ENCODE data around the gene POLR3H.
A peak's percentile ranks its signal among the peaks of the same experiment; 100 is the strongest.

POLR3H gene

DNA sequence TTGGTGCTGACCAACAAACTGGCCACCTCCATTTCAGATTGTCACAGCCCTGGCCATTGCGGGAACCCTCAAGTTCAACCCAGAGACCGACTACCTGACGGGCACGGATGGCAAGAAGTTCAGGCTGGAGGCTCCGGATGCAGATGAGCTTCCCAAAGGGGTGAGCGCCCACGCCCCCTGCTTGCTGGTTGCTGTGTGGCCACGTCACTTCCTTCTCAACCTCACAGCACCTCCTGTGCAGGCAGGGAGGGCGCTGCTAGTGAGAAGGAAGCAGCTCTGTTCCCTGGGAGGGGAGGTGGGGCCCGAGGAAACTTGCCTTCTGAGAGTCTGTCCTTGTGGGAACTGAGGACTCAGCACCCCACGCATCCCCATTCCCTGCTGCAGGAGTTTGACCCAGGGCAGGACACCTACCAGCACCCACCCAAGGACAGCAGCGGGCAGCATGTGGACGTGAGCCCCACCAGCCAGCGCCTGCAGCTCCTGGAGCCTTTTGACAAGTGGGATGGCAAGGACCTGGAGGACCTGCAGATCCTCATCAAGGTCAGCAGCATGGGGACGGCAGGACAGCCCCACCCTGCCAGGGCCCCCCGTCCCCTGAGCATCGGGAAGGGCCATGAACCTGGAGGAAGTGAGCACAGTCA, 19.3 kb downstream of the POLR3H start:
- Mint-ChIP-seq H3K36me3 (peaks cover 25% of the 10 kb centered on the region), H3K27ac (peak overlapping the region; percentile 77), H3K9me3 (no peaks in the 10 kb centered on the region), H3K27me3 (no peaks in the 10 kb centered on the region), H3K4me1 (peaks cover 19% of the 10 kb centered on the region), H3K4me3 (no peak overlapping the region)
- CTCF ChIA-PET, result interaction anchor here (0.6 to 7.2 kb wide), 7 partner anchors 8 to 125 kb away, joined by 3 to 101 read pairs (median 3); partner anchors contain the start of genes ACO2 and PHF5A
- peak; percentile 85 for DNase-seq

DNA sequence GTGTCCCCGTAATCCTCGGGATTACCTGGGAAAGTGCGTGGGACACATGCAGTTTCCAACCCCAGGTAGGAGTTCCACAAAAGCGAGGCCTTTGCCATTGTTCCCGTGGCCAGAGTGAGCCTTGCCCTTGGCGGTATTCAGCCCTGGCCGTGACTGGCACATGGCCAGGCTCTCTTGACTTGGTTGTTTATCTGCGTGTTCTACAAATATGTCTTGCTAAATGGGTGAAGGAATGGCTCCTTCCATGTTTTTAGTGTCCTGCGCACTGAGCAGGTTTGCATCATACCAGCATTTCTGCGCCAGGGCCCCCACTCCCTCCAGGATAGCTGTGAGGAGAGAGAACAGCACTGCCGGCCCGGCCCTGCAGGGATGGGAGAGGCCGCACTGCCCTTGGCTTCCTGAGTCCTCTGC, 20.0 kb downstream of the POLR3H start:
- no peaks in the 10 kb centered on the region for H3K9me3 Mint-ChIP-seq
- no peak overlapping the region for H3K4me3 Mint-ChIP-seq
- no peaks in the 10 kb centered on the region for H3K27me3 Mint-ChIP-seq
- peaks cover 23% of the 10 kb centered on the region for H3K36me3 Mint-ChIP-seq
- H3K4me1 Mint-ChIP-seq, result peaks cover 19% of the 10 kb centered on the region
- no peak for DNase-seq
- peak overlapping the region; percentile 77 for H3K27ac Mint-ChIP-seq
- CTCF ChIA-PET, result interaction anchor here (0.6 to 7.2 kb wide), 7 partner anchors 9 to 124 kb away, joined by 3 to 101 read pairs (median 3); partner anchors contain the start of genes ACO2 and PHF5A

DNA sequence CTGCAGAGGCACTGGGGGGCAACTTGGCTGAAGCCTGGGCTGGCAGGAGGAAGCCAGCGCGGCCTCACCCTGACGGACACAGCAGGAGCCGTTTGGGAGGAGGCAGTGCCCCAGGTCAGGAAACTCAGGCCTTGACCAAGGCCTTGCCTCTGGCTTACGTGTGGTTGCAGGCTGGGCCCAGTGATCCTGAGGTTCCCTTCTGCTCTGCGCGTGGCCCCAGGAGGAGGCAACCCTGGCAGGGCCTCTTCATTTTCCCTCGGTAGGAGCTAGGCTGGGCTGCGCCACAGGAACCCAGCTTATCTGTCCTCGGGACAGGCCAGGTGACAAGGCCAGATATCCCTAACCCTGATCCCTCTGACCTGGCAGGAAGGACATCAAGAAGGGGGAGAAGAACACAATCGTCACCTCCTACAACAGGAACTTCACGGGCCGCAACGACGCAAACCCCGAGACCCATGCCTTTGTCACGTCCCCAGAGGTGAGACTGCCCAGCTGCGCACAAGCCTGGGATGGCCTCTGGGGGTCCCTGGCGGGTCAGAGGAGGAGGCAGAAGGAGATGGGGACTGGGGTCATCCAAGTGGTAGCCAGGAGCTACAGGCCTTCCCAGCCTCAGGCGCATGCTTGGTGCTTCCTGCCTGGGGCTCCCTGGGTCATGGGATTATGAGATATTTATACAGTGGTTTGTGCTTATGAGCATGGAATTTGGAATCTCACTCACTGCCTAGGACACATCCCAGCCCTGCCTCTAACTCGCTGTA, 20.6 kb downstream of the POLR3H start:
- CTCF ChIA-PET, result interaction anchor here (1.2 to 7.2 kb wide), 4 partner anchors 9 to 124 kb away, joined by 3 to 101 read pairs (median 4); partner anchors contain the start of genes ACO2 and PHF5A
- no peak overlapping the region for H3K4me3 Mint-ChIP-seq
- no peaks in the 10 kb centered on the region for H3K9me3 Mint-ChIP-seq
- H3K4me1 Mint-ChIP-seq, result peaks cover 19% of the 10 kb centered on the region
- H3K27me3 Mint-ChIP-seq, result no peaks in the 10 kb centered on the region
- peak overlapping the region; percentile 77 for H3K27ac Mint-ChIP-seq
- H3K36me3 Mint-ChIP-seq, result peaks cover 18% of the 10 kb centered on the region
- no peak for DNase-seq

DNA sequence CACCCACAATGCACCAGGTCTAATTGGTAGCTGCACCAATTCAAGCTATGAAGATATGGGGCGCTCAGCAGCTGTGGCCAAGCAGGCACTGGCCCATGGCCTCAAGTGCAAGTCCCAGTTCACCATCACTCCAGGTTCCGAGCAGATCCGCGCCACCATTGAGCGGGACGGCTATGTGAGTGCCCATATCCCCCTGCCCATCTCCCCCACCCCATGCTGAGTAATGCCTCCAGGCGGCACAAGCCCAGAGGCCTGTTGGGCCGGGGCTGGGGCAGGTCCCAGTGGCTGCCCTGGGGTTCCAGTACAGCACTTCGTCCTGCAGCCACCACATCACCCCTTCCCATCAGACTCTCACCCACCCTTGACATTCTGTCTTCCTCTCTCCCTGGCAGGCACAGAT, 21.5 kb downstream of the POLR3H start:
- Mint-ChIP-seq H3K9me3 (no peaks in the 10 kb centered on the region), H3K36me3 (peaks cover 16% of the 10 kb centered on the region), H3K4me1 (peaks cover 19% of the 10 kb centered on the region), H3K27me3 (no peaks in the 10 kb centered on the region), H3K27ac (peak overlapping the region; percentile 42), H3K4me3 (no peak overlapping the region)
- CTCF ChIA-PET, result interaction anchor here (7.2 kb wide), 1 partner anchor 119 kb away, joined by 101 read pairs; no protein-coding TSS in a partner anchor
- DNase-seq, result no peak

DNA sequence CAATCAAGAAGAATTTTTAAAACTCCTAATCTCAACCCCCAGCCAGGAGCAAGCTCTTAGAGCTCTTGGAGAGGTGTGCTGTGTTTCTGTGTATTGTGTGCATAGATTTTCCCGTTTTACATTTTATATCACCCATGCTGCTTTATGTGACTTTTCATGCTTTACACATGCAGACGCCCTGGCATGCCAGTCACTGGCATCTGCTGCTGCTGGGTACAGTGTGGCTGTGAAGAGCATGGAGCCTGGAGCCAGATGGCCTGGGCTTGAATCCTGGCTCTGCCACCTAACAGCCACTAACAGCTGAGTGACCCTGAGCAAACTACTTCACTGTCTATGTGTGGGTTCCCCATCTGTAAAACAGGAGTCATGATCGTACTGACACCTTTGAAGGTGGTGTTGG, 23.1 kb downstream of the POLR3H start:
- DNase-seq, result no peak
- Mint-ChIP-seq H3K27me3 (no peaks in the 10 kb centered on the region), H3K27ac (no peak overlapping the region), H3K4me3 (no peak overlapping the region), H3K9me3 (no peaks in the 10 kb centered on the region), H3K36me3 (peaks cover 9% of the 10 kb centered on the region), H3K4me1 (peaks cover 18% of the 10 kb centered on the region)
- CTCF ChIA-PET, result no interaction called here

DNA sequence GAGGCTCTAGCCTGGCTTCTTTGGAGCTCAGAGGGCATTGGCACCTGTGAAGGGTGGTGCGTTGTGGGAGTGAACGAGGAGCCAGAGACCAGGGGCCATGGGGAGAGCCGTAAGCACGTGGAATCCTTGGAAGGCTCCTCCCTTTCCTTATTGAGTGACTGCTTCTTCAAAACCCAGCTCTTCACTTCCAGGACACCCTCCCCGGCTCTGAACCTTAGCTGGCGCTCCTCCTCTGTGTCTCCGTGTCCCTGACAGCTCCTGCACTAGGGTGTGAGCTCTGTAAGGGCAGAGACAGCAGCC, 26.3 kb downstream of the POLR3H start:
- H3K27ac Mint-ChIP-seq, result no peak overlapping the region
- no peaks in the 10 kb centered on the region for H3K4me1 Mint-ChIP-seq
- CTCF ChIA-PET, result interaction anchor here (0.6 to 6.6 kb wide), 12 partner anchors 9 to 285 kb away, joined by 3 to 87 read pairs (median 4); no protein-coding TSS in a partner anchor

DNA sequence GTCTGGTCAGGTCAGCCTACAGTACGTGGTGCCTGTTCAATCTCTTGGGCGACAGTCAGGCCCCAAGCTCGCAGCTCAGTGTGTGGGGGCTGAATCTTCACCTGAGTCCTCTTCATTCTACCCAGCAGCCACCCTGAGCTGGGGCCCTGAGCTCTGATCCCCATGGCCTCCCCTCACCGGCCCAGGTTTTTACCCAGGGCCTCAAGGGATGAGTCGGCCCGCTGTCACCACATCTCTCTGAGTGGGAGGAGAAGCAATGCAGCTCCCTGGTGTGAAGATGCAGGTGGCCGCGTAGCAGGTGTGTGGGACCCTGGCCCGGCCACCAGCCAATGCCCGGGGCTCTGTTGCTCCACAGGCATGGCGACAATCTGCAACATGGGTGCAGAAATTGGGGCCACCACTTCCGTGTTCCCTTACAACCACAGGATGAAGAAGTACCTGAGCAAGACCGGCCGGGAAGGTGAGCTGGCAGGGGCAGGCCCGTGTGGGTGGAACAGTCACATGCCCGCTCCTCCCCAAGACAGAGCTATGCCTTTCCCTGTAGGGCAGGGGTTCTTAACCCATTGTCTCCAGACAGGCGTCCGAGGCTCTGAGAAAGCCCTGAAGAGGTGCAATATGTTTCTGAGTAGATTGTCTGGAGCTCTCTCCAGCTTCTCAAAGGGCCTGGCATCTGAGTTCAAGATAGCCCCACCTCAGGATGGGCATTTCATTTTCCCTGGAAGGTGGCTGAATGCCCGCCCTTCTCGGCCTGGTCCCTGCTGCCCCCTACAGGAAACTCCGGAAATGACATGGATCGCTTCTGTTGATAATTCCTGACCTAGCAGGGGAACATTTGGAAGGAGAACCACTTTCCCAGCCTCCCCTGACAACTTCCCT, 26.9 kb downstream of the POLR3H start:
- H3K4me3 Mint-ChIP-seq, result no peak overlapping the region
- peaks cover 14% of the 10 kb centered on the region for H3K36me3 Mint-ChIP-seq
- CTCF ChIA-PET, result interaction anchor here (0.6 to 6.6 kb wide), 13 partner anchors 9 to 280 kb away, joined by 3 to 87 read pairs (median 4); no protein-coding TSS in a partner anchor
- no peaks in the 10 kb centered on the region for H3K4me1 Mint-ChIP-seq
- H3K27me3 Mint-ChIP-seq, result no peaks in the 10 kb centered on the region
- H3K9me3 Mint-ChIP-seq, result no peaks in the 10 kb centered on the region
- no peak overlapping the region for H3K27ac Mint-ChIP-seq
- DNase-seq, result peak; percentile 54

More for the DNA sequence above, 26.3 kb downstream of the POLR3H start:
- no peaks in the 10 kb centered on the region for H3K27me3 Mint-ChIP-seq
- H3K36me3 Mint-ChIP-seq, result peaks cover 15% of the 10 kb centered on the region
- H3K4me3 Mint-ChIP-seq, result no peak overlapping the region
- H3K9me3 Mint-ChIP-seq, result no peaks in the 10 kb centered on the region
- no peak for DNase-seq

DNA sequence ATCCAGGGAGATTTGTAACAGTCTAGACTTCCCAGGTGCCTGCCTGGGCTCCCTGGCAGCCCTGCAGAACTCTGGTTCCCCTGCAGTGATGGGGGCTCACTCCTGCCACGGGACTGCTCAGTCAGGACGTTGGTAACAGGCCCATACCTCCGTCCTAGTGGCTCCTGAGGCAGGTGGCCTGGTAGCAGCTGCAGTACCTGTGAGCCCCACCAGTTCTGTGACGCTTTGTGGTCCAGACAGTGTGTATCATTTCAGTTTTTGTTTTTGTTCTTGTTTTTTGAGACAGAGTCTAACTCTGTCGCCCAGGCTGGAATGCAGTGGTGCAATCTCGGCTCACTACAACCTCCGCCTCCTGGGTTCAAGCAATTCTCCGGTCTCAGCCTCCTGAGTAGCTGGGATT, 27.8 kb downstream of the POLR3H start:
- Mint-ChIP-seq H3K4me3 (no peak overlapping the region), H3K27me3 (no peaks in the 10 kb centered on the region), H3K36me3 (peaks cover 15% of the 10 kb centered on the region), H3K27ac (peak overlapping the region; percentile 5), H3K4me1 (no peaks in the 10 kb centered on the region), H3K9me3 (no peaks in the 10 kb centered on the region)
- CTCF ChIA-PET, result interaction anchor here (1.1 to 6.6 kb wide), 3 partner anchors 15 to 114 kb away, joined by 3 to 87 read pairs (median 7); no protein-coding TSS in a partner anchor
- no peak for DNase-seq

DNA sequence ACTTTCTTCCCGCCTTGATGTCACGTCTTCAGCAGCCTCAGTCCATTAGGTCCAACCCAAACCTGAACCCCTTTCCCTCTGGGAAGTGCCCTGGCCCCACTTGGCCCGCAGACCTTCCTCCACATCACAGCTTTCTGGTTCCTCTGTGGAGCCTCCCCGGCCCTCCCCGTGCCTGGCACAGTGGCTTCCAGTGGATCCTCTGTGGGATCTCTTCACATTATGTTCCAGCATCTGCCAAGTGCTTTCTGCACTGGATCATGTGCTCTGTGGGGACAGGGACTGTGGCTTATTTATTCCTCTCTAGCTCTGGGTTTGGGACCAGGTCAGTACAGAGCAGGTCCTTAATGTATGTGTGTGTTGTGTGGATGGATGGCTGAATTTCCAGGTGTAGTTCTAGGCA, 30.9 kb downstream of the POLR3H start:
- no peak for DNase-seq
- Mint-ChIP-seq H3K27me3 (no peaks in the 10 kb centered on the region), H3K9me3 (no peaks in the 10 kb centered on the region), H3K4me1 (no peaks in the 10 kb centered on the region), H3K36me3 (peaks cover 21% of the 10 kb centered on the region), H3K27ac (no peak overlapping the region), H3K4me3 (no peak overlapping the region)
- CTCF ChIA-PET, result interaction anchor here (1.1 to 6.6 kb wide), 2 partner anchors 111 to 591 kb away, joined by 3 to 87 read pairs; no protein-coding TSS in a partner anchor

DNA sequence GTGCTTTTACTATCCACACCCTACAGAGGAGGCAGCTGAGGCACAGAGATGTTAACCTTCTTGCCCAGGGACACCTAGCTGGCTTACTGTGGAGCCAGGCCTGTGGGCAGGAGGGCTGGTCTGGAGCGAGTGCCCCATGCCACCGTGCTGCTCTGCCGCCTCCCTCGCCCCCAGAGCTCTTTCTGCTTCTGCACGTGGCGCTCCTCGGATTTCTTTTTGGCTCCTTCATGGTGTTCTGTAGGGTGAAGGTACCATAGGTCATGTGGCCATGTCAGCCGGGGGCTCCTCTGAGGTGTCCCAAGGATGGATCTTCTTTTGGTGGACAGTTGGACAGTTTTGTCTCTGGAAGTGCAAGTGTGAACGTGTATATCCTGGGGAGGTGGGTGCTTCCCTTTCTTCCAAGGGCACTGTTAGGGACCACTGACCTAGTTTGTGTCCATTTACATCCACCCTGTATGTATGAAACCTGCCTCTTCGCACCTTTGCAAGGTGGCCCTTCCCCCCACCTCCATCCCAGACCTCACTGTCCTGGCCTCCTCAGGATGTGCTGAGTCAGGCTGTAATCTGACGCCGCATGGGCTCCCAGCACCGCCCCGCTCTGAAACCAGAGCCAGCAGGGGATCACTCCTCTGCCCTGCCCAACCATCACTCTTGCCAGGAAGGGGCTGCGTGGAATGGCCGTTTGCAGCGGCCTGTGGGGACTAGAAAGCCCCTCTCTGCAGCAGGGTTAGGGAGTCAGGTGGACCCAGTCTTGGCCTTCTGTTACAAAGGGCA, 31.7 kb downstream of the POLR3H start:
- H3K27me3 Mint-ChIP-seq, result no peaks in the 10 kb centered on the region
- CTCF ChIA-PET, result interaction anchor here (6.6 kb wide), 1 partner anchor 110 kb away, joined by 87 read pairs; no protein-coding TSS in a partner anchor
- no peak for DNase-seq
- H3K4me3 Mint-ChIP-seq, result no peak overlapping the region
- H3K9me3 Mint-ChIP-seq, result no peaks in the 10 kb centered on the region
- H3K27ac Mint-ChIP-seq, result peak overlapping the region; percentile 65
- H3K4me1 Mint-ChIP-seq, result no peaks in the 10 kb centered on the region
- peaks cover 21% of the 10 kb centered on the region for H3K36me3 Mint-ChIP-seq

DNA sequence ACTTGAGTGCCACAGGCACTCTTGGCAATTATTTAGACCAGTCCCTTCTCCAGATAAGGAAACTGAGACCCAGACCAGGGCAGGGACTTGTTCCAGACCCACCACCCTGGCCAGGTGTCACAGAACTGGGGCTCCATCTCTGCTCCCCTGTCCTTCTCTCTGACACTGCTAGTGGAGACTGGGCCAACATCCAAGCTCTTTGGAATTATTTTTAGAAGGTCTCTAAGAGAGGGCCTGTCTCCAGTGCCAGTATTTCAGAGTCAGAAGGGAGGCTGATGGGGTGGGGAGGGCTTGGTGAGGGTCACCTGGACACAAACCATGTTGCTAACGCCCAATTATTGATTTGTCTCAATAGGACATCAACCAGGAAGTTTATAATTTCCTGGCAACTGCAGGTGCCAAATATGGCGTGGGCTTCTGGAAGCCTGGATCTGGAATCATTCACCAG, 32.7 kb downstream of the POLR3H start:
- CTCF ChIA-PET, result interaction anchor here (1.5 kb wide), 1 partner anchor 108 kb away, joined by 5 read pairs; no protein-coding TSS in a partner anchor
- no peak for DNase-seq
- Mint-ChIP-seq H3K4me1 (no peaks in the 10 kb centered on the region), H3K9me3 (no peaks in the 10 kb centered on the region), H3K27ac (no peak overlapping the region), H3K36me3 (peaks cover 21% of the 10 kb centered on the region), H3K27me3 (no peaks in the 10 kb centered on the region), H3K4me3 (no peak overlapping the region)

DNA sequence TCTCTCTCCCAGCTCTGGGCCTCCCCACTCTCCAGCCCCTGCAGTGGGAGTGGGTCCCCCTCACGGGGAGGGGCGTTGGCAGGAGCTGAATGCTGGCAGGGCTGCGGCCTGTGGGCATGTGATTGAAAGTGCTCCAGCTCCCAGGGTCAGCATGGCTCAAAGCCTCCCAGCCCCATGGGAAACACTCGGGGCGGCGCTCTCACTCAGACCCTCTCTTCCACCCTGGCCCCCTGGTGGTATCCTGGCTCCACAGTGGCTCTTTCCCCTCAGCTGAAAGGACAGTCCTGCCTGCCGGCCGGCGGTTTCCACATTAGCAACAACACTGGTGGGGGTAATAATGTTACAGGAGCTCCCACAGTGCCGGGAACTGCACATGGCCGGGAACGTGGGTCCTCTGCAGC, 35.5 kb downstream of the POLR3H start:
- Mint-ChIP-seq H3K36me3 (peaks cover 19% of the 10 kb centered on the region), H3K4me1 (no peaks in the 10 kb centered on the region), H3K27ac (no peak overlapping the region), H3K9me3 (no peaks in the 10 kb centered on the region), H3K27me3 (no peaks in the 10 kb centered on the region), H3K4me3 (no peak overlapping the region)
- DNase-seq, result no peak
- CTCF ChIA-PET, result no interaction called here

Measured in activated naive CD4-positive, alpha-beta T cell treated with anti-CD3 and anti-CD28 coated beads, Interleukin-2, amount 10 ng/mL, durations not matched to agents 7 days and 5 days (primary cell).